GM12891 (cell line): Measurements from ENCODE around the gene NUDCD3.
A peak's percentile ranks its signal among the peaks of the same experiment; 100 is the strongest.

Source experiments
- DNase-seq: peaks from one replicate; pipeline ENCODE4 v3.0.0; 2011; ENCODE audit warnings: low spot score; ENCODE audit not compliant: insufficient read length
- FAIRE-seq: peaks from 2 replicates; lab custom pipeline; 2011; peaks lifted over from hg19 to GRCh38; lab: Jason Lieb, UNC
- PAX5 ChIP-seq: IDR thresholded peaks from 2 replicates; pipeline ENCODE4 v1.6.1; 2011; ENCODE audit warnings: low read length, moderate library complexity, mild to moderate bottlenecking; ENCODE audit not compliant: insufficient read depth, severe bottlenecking
- POLR2A ChIP-seq: IDR thresholded peaks from 2 replicates; pipeline ENCODE4 v1.6.1; 2011; ENCODE audit warnings: low read depth, low read length, control low read depth
- POLR2AphosphoS5 ChIP-seq: IDR thresholded peaks from 2 replicates; pipeline ENCODE4 v1.6.1; 2011; ENCODE audit warnings: low read depth, low read length, control low read depth
- POU2F2 ChIP-seq: IDR thresholded peaks from 2 replicates; pipeline ENCODE4 v1.6.1; 2011; ENCODE audit warnings: low read depth, mild to moderate bottlenecking, control low read depth, low read length, moderate library complexity
- SPI1 ChIP-seq: IDR thresholded peaks from 2 replicates; pipeline ENCODE4 v1.6.1; 2011; ENCODE audit warnings: low read depth, low read length, control low read depth
- TAF1 ChIP-seq: IDR thresholded peaks from 2 replicates; pipeline ENCODE4 v1.6.1; 2011; ENCODE audit warnings: low read depth, low read length, control low read depth

NUDCD3 gene

DNA sequence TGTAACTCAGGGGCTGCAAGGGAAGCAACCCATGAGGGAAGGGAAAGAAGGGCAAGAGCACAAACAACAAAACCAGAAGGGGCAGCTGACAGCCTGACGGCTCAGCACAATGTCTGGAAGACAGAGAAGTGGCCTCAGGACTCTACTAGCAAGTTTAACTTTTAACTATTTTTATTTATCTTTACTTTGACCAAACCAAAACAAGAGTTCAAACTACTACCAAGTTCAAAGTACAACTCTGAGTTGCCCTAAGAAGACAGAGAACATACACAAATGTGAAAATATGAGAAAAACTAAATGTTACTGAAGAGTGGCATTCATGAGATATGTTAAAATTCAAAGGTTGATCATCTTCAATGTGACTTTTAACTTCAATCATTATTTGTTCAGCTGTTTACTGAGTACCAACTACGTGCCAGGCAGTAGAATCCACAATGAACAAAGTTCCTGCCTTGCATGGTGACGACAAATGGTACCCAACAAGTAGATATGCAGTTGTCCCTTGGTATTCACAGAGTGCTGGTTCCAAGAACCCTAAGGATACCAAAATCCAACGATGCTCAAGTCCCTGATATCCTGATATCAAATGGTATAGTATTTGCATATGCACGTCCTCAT, 19.7 kb downstream of the NUDCD3 start:
- DNase-seq = no peak
- no peak for TF ChIP-seq POU2F2
- TF ChIP-seq POLR2AphosphoS5 = no peak
- no peak for TF ChIP-seq POLR2A
- no peak for TF ChIP-seq SPI1
- no peak for TF ChIP-seq PAX5
- FAIRE-seq = no peak

DNA sequence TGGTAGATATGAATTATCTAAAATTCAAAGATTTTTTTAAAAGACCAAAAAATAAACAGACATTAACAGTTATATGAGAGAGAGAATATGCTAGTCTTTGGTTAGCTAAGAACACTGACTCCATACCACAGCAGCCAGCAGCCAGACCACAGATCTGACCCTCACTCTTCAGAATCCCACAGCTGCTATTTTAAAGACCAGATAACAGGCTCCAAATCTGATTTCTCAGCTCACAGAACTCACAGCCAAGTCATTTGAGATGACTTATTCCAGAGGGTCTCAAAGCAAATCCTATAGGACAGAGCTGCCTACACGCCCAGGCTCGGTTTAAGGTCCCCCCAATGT, 20.4 kb downstream of the NUDCD3 start:
- DNase-seq (no peak), FAIRE-seq (no peak)
- TF ChIP-seq POLR2AphosphoS5 = no peak
- no peak for TF ChIP-seq POU2F2
- TF ChIP-seq TAF1 = no peak
- TF ChIP-seq PAX5 = no peak
- no peak for TF ChIP-seq SPI1
- no peak for TF ChIP-seq POLR2A

DNA sequence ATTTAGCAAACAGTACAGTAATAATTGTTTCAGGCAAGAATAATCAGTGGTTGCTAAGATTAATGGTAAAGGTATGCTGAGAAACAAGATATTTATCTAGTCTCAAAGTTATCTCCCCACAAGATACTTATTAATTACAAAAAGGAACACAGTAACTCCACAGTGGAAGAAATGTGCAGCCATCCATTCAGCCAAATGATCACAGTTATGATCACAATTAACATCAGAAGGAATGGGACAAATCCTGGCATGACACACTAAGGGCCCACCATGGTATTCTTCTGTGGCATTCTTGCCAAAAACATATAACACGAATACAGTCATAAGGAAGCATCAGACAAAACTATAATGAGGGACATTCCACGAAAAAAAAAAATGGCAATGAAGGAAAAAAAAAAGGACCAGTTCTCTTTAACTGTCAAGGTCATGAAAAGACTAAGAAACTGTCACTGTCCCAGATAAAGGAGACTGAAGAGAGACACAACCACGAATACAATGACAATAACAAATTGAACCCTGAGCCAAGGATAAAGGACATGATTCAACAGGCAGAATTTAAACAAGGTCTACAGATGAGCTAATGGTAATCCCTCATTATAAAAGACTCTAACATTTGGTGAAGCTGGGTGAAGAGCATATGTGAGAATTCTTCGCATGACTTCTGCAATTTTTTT, 20.9 kb downstream of the NUDCD3 start:
- no peak for DNase-seq
- TF ChIP-seq TAF1 (no peak), PAX5 (no peak), SPI1 (no peak), POLR2A (no peak), POLR2AphosphoS5 (no peak), POU2F2 (no peak)
- FAIRE-seq = peak; percentile 23

DNA sequence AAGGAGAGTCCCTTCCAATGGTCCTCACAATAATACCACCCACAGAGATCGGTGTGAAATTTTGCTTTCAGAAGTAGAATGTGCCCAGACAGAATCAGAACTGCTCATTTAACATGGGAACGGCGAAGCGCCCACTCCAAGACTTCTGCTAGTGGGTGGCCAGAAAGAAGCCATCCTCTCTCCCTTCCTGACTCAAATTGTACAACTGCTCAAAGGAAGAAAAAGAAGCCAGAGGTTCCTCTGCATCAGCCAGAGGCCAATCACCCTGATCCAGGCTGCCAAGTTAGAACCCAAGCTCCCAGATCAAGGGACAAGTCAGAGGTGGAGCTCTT, 23.3 kb downstream of the NUDCD3 start:
- FAIRE-seq = no peak

DNA sequence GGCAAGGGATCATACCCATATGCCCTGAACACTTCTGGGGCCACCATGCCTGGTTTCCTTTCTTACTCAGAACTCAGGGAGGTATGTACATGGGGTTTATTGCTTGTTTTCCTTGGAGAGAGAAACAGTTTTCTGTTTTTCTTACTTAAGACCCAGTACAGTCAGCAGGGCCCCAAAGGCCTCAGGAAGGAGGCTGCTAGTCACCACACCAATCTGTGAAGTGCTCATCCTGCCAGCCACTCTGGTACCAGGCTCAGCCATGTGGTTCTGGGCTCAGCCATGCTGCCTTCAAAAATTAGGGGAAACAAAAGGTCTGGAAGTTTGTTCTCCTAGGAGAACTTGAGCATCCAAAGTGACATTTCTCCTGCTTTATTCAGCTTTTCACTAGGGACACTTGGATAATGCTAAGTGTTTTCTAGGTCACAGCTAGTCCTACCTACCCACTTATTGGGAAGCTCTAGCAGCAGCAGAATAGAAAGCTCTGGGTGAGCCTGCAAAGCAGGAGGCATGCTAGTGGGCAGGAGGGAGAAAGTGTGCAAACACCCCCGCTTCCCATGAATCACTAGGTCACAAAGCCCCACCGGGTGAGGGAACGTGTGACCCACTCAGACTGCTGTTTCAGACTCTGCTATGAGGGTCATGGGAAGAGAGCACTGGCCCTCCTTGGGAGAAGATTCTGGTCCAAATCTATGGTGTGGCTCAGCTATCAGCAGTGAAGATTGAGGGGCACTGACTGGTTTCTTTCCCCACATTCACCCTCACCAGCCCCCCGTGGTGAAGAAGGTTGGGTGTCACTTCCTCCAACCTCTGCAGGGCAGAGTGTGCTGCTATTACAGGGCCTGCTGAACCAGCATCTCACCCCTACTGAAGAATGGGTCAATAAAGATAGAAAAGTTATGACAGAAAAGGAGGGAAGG, 23.9 kb downstream of the NUDCD3 start:
- DNase-seq (no peak), FAIRE-seq (no peak)
- TF ChIP-seq TAF1 (no peak), SPI1 (no peak), PAX5 (no peak), POLR2A (no peak), POLR2AphosphoS5 (no peak)

More for the DNA sequence above, 23.3 kb downstream of the NUDCD3 start:
- no peak for TF ChIP-seq TAF1
- no peak for TF ChIP-seq SPI1
- TF ChIP-seq POLR2A = no peak
- no peak for TF ChIP-seq POLR2AphosphoS5
- no peak for TF ChIP-seq PAX5
- no peak for TF ChIP-seq POU2F2
- DNase-seq = no peak

DNA sequence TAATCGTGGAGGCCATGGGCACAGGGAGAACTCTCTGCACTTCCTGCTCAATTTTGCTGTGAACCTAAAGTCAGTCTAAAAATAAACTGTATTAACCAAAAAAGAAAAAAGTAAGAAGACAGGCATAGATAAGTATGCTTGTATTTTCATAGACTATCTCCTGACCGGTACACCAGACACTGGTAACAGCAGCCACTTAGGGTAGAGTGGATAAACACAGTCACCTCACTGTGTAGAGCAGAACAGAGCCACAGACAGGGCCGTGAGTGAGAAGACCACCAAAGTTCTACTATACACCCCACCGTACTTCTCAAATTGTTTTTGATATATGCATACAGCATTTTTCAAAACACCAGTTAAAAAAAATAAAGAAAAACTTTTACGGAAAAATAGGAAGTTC, 25.0 kb downstream of the NUDCD3 start:
- FAIRE-seq (no peak), DNase-seq (no peak)
- no peak for TF ChIP-seq POLR2AphosphoS5
- no peak for TF ChIP-seq POU2F2
- TF ChIP-seq SPI1 = no peak
- no peak for TF ChIP-seq PAX5
- TF ChIP-seq POLR2A = no peak
- no peak for TF ChIP-seq TAF1

DNA sequence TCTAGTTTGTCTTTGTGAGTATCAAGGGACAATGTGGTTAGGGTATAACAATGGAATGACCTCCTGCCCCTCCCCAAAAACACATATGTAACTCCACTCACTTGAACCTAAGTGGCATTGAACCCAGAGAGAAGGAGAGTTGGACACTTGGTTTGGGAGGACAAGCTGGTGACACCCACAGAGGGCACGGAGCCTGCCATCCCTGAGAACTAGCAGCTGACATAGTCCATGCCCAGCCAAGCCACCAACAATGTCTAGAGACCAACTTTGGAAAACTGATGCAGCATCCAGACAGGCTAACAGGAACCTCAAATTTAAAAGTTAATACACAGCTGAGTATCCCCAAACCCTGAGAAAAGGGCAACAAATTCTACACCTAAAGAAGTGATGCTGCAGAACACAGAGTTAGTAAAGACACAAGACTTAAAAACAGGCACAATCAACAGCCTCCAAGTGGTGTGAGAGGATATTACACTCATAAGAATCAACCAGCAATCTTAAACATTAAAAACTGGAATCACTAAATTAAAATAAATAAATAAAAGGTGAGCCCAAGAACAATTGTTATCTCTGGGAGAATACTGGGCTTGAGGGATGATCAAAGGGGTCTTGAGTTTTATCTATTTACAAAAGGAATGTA, 27.2 kb downstream of the NUDCD3 start:
- DNase-seq = no peak
- peak; percentile 66 for FAIRE-seq
- TF ChIP-seq POLR2A (no peak), POU2F2 (no peak), POLR2AphosphoS5 (no peak), SPI1 (no peak), PAX5 (no peak), TAF1 (no peak)

DNA sequence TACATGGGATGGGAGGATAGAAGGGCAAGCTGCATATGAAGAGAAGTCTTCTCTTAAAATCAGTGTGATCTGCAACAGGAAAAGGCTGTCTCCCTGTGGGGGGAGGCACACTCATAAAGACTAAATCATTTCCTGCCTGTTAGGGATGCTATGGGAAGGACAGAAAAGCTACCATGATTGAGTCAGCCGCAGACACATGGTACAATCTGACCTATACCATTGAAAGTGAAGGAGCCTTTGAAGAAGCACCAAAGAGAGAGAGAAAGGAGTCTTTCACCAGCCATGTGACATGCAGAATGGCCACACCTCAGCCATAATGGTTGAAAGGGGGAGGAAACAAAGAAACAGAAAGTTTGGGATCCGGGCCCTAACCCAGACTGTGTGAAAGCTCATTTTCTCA, 29.1 kb downstream of the NUDCD3 start:
- no peak for DNase-seq
- no peak for FAIRE-seq
- TF ChIP-seq PAX5 = no peak
- no peak for TF ChIP-seq POLR2A

DNA sequence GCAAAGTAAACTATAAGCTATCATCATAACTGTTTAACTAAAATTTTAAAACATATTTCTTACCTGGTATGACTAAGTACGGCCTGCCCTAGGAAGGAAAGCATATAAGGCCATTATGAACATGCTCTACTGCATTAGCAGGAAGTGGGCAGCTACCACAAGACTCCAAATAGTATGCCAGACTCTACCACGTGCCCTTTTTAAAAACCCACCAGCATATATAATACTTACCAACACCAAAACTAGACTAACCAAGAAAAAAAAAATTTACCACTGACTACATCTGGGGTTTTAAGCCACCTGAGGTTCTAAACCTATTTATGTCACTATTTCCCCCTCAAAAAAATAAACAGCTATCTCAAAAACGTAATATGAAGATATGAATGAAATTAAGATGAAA, 30.1 kb downstream of the NUDCD3 start:
- DNase-seq (peak; percentile 31), FAIRE-seq (peak; percentile 81)
- TF ChIP-seq POU2F2 (0 out of 2 replicates have a peak, but pooled peaks have one; percentile 59), TAF1 (no peak), PAX5 (peak; percentile 66), SPI1 (peak; percentile 56; the same call in 1 of the 2 replicates)

DNA sequence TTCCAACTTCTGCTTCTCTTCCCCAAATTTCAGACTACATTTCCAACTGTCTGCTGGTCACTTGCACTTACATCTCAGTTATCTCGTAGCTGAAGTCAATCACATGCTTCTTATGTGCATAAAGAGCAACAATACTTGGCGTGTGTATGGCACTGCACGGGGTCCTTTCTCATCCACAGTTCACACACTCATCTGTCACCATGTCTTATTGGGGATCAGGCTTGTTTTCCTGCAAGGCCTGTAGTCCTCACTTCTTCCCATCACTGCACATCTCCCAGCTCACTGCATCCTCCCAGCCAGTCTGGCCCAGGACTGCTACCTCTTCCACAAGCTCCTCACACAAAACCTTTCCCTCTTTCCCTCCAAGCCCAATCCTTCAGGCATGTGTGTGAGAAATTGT, 35.3 kb downstream of the NUDCD3 start:
- TF ChIP-seq SPI1 (no peak), POLR2AphosphoS5 (no peak), TAF1 (no peak), PAX5 (no peak), POLR2A (no peak), POU2F2 (no peak)
- FAIRE-seq = no peak
- DNase-seq = no peak
